Measurements from ENCODE around the gene THBS3.

THBS3 gene

DNA sequence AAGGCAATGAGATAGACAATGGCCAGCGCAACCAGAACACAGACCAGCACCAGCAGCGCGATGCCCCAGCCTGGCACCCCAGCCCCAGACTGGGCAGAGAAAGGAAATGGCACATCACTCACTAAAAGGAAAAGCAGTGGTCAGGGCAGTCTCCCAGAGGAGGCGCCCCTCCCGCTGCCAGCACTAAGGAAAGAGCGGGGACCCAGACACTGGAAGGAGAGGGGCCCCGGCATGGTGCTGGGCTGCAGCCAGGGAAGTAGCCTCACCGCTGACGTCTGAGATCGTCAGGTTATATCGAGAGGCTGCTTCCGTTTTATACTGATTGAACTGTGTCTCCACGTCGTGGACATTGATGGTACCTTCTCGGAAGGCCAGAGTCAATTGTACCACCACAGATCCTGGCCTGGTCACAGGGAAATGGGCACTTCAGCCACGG, 20.2 kb downstream of the THBS3 start:
- DNase-seq (ENCODE audit: low spot score), result no peak

DNA sequence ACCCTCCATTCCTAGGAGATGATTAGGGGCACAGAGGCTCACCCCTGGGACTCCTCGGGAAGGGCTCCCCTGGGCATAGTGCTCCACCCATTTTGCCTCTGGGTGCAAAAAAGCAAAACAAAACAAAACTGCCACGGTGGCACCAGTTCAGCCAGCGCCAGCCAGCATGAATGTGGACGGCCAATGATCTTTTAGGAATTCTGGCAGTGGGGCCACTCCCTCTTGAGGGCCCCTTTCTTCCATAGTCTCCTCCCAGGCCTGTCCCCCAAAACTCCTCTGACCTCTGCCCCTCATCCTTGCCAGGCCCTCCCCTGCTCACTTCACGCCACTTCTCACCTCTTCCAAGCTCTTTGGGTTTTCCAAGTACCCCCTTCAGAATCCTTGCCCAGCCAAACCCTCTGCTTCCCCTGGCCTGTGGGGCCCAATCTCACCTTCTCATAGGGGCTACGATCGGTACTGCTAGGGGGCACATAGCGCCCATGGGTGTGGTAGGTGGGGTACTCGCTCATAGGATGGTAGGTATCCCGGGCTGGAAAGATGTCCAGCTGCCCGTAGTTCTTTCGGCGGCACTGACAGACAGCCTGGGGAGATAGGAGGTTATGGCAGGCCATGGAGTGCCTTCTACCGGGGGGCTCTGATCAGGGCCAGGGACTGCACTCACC, 20.8 kb downstream of the THBS3 start:
- DNase-seq (ENCODE audit: low spot score), result no peak

GRCh38 chr1:155186067-155186793, 21.5 kb downstream of the THBS3 start:
- no peak for DNase-seq (ENCODE audit: low spot score)

GRCh38 chr1:155185783-155186066, 22.0 kb downstream of the THBS3 start:
- no peak for DNase-seq (ENCODE audit: low spot score)

DNA sequence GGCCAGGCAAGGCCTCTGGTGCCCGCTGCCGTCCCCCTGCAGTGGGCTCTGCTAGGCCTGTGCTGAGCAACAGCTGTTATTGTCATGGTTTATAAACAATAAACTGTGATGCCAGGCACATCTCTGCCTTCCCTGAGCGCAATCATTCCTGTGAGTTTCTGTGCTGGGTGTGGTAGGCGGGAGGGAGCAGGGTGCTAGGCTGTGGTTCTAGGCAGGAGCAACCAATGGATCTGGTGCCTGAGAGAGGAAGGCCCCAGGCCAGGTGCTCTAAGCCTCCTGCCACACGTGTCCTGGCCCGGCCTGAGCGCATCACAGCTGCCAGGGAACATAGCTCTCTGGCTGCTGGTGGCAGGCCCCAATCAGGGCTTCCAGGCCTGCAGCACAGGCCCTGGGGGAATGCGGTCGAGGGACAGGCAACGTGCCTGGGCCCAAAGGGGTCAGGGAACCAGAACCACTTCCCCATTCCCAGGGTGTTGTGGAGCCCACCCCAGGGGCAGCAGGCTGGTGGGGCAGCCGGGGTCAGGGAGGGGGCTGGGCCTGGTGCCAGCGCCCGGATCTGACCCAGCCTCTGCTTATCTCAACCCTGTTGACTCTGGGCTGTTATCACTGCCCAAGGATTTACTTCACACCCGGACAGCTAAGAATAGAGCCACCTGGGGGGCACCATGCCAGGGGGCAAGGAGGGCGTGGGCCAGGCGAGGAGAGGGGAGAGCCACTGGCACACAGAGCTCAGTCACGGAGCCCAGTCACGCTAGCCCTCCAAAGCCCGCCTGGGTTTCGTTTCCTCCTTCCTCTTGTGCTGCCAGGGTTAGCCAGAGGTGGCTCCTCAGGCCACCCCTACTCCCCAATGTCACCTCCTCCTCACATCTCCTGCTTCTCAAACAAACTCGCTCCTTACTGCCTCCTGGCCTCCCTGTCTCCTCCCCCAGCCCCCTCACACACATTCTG, 22.6 kb downstream of the THBS3 start:
- DNase-seq (ENCODE audit: low spot score), result no peak

DNA sequence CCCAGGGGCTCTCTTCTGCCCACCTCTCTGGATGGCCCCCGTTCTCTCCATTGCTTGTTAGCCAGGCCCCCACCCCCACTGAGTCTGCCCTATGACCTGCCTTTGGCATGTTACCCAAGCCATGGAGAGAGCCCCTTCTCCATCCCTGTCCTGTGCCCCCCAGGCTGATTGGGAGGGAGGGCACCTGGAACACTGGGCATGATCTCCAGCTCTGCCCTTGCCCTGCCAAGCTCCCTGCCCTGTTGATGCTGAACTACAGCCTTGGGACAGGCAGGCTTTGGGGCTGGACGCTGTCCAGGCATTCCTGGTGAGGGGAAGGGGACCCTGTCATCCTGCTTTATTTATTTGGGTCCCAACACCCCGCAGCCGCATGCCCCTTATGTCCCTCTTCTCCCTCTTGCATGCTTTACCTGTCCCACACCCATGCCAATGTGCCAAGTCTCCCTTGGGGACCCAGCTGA, 23.3 kb downstream of the THBS3 start:
- no peak for DNase-seq (ENCODE audit: low spot score)

- DNase-seq (ENCODE audit: low spot score), result no peak
Observed at GRCh38 chr1:155183775-155184221, 23.9 kb downstream of the THBS3 start.

GRCh38 chr1:155182052-155182550, 25.6 kb downstream of the THBS3 start:
- no peak for DNase-seq (ENCODE audit: low spot score)

GRCh38 chr1:155181371-155182051, 26.2 kb downstream of the THBS3 start:
- DNase-seq (ENCODE audit: low spot score), result no peak

DNA sequence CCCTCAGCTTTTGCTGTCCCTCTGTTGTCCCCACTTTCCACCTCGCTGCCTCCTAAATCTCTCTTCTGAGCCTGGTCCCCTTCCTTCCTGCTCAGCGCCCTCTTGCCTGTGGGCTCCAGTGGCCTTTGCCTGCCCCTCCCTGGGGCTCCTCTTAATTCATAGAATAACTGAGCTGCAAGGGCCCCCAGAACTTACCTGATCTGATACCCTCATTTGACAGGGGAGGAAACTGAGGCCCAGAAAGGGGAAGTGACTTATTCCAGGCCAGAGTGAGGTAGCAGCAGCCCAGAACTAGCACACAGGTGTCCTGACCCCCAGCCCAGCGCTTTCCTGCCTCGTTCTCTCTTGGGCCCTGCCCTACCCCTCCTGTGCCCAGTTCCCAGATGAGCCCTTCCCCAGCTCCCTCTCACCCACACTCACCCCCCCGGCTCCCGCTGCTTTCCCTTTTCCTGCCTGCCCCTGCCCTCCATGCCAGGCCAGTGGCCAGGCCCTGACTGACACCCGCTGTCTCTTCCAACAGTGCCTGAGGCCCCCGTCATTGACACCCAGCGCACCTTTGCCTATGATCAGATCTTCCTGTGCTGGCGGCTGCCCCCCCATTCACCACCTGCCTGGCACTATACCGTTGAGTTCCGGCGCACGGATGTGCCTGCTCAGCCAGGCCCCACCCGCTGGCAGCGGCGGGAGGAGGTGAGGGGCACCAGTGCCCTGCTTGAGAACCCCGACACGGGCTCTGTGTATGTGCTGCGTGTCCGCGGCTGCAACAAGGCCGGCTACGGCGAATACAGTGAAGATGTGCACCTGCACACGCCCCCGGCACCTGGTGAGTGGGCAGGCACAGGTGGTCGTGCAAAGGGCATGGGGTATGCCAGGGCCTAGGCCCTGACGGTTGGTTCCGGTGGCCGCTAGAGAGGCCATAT, 28.3 kb downstream of the THBS3 start:
- no peak for DNase-seq (ENCODE audit: low spot score)

DNA sequence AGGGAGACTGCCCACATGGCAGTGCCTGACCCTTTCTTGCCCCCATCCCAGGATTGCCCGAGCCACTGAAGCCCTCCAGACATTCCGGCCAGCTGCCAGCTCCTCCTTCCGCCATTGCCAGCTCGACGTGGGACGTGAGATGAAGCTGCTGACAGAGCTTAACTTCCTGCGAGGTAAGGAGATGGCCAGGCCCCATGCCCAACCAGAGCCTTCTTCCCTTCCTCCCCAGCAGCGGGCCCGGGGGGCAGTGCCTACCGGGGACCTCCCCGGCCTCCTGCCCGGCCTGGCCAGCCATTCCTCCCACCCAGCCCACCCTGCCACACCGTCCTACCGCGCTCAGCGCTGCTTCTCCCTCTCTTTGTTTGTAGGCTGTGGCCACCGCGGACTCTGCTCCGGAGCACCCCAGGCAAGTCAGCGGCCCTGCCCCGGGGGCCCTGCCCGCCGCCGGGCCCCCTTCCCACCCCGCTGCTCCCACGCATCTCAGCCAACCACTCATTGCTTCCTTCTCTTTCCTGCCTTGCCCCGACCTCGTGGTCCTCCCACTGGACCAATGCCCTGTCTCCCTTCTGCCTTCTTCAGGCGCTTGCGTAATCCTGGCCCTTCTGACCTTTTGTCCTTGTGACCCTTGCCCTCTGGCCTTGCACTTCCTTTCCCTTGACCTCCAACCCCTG, 29.1 kb downstream of the THBS3 start:
- DNase-seq (ENCODE audit: low spot score), result no peak

- DNase-seq (ENCODE audit: low spot score), result no peak
Observed at GRCh38 chr1:155177918-155178281, 29.8 kb downstream of the THBS3 start.

DNA sequence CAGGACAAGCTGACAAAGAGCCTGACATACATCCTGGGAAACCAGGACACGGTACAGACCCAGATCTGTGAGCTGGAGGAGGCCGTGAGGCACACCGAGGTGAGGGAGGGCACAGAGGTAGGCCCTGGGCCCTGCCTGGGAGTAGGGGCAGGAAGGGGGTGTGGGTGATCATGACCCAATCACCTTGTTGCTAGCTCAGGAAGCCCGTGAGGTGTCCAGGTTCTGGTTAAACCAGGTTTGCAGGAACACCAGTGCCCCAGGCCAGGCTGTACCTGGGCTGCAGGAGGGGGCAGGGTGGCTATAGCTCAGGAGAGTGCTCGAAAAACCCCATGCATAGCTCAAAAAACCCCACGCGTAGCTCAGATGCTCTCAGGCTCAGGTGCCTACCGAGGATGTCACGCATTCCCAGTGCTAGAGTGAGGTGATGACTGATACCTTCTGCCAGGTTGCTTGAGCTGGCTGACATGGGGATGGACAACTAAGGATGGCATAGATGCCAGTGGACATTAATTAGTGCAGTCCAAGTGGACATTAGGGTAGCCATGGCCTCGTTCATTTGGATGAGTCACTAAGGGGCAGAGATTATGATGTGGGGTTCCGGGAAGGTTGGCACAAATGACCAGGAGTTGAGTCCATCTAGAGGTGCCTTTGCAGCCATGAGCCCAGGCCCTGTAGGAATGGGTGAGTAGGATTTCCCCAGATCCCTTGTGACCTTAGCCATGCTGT, 30.3 kb downstream of the THBS3 start:
- DNase-seq (ENCODE audit: low spot score), result no peak

DNA sequence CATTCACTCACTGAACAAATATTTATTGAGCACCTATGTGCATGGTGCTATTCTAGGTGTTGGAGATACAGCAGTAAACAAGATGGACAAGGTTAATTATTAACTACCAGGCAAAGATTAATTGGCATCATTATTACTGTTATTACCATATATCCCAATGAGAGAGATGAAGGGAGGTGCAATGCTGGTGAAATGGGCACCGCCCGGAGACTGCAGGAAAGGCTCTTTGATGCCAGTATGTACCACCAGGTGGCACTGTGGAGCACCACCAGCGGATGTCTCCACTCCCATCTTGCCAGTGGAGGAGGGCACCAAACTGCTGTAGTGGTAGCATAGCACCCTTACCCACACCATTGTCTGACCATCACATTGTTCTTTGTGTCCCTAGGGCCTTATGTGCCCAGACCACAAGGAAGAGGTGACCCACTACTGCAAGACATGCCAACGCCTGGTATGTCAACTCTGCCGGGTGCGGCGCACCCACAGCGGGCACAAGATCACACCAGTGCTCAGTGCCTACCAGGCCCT, 31.1 kb downstream of the THBS3 start:
- peak; percentile 70 for DNase-seq (ENCODE audit: low spot score)

- no peak for DNase-seq (ENCODE audit: low spot score)
Observed at GRCh38 chr1:155175927-155176371, 31.7 kb downstream of the THBS3 start.

- peak; percentile 48 for DNase-seq (ENCODE audit: low spot score)
Observed at GRCh38 chr1:155175281-155175926, 32.3 kb downstream of the THBS3 start.

DNA sequence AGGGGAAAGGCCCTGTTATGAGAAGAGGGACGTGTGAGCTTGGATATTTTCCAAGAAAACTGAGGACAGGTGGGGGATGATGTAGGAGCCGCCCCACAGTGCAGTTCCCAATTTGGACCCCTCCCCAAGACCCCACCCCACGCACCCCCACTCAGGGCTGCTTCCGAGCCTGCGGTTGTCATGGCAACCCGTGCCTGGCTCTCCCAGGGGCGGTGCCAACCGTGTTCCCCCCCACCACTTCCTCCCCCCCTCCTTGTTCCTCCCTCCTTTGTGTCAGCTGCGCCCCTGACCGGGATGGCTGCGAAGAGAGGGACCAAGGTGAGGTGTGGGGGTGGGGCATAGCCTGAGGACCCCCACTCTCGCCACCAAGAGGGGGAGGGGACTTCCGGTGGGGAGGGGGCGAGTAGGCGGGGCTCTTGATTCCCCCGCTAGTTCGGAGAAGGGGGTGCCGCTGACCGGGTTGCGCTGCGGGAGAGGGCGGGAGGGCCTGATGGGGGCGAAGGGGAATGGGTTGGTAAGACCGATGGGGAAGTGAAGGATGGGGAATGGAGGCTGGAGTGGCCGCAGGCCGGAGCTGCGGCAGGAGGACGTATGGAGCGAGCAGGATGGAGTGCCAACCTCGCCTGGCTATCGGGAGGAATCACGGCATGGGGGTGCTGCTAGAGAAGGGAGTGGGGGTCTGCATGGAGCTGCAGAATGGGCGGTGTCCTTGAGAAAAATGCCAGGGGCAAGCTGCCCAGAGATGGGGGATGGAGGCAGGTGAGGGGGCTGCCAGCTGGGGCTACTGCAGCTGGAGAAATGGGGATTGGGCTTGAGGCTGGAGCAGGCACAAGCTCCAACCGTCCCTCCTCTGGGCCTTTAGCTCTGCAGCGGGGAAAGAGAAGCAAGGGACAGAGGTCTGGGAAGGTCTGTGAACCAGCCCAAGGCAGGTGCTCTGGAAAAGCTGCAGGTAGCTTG, 33.1 kb downstream of the THBS3 start:
- peak; percentile 50 for DNase-seq (ENCODE audit: low spot score)
